NOMO-1 (cell line): ENCODE results near the gene TRMT44.
"Not testable (repeated sequence)": the region's sequence is repeated elsewhere in the genome, so short reads cannot be mapped to it uniquely, and the experiment has no call there.

ENCODE experiments used
- DNase-seq, 2 experiments: peaks; one replicate each; lab custom pipeline; 2025; ENCODE audit not compliant: unreplicated experiment in 2 of 2; lab: John Stamatoyannopoulos, UW

The TRMT44 gene

DNA sequence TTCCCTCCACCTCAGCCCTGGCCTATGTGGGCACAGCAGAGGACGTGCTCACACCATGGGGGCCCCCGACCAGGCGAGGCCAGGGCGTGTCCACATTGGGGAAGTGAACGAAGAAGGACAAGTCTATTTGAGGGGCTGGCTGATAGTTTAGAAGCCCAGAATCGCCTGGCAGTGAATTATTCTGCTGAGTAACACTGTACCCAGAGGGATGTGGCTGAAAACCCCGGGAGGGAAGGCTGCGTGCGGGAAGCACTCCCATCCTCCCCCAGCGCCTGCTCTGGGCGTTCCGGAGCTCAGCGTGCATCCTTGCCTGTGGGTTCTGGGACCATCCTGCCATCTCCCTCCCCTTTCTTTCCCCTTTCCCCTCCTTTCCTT, 66.6 kb downstream of the TRMT44 start:
- DNase-seq, result no peak

DNA sequence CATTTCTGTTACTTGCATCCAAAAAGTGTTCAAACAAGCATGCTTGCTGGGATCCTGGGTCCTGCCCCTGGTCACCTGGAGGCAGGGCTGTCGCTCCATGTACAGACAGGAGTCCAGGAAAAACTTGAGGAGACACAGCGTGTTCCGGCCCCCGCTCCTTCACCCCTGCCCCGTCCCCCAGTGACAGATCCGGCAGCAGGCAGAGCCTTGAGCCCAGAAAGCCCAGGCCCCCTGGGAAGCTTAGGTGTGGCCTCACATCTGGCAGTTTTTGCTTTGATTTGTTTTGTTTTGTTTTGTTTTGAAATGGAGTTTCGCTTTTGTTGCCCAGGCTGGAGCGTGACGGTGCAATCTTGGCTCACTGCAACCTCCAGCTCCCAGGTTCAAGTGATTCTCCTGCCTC, 67.0 kb downstream of the TRMT44 start:
- DNase-seq, result no peak

DNA sequence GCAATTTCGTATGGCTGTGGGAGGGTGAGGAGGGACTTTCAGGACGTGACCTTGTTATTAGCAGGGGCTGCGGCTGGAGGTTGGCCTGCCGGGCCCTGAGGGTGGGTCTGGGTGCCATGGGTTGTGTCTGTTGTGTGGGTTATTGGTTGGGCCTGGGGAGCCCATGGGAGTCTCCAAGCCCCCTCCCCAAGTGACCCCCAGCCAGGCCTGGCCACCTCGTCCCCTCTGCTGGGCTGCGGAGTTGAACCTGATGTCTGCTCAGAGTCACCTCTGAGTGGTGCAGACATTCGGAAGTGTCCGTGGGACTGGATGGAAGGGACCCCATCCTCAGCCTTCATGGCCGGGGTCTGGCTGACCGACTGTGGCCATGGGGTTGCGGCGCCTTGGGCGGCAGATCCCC, 67.7 kb downstream of the TRMT44 start:
- no peak for DNase-seq

DNA sequence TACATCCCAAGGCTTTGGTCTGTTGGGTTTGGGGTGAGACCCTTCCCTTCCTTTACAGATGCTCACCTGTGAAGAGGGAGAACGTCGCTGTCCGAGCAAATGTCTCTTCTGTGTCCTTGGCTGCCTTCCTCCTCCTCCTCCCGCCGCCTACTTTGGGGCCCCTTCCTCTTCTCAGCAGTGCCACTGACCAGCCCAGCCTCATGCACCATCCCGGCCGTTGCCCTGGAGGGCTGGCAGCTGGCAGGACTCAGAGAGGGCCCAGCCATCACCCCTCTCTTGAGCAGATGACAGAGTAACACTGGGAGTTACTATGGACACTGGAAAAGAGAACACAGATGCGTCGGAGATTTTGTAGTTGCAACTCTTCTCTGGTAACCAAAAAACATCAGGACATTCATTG, 68.2 kb downstream of the TRMT44 start:
- DNase-seq, result no peak

DNA sequence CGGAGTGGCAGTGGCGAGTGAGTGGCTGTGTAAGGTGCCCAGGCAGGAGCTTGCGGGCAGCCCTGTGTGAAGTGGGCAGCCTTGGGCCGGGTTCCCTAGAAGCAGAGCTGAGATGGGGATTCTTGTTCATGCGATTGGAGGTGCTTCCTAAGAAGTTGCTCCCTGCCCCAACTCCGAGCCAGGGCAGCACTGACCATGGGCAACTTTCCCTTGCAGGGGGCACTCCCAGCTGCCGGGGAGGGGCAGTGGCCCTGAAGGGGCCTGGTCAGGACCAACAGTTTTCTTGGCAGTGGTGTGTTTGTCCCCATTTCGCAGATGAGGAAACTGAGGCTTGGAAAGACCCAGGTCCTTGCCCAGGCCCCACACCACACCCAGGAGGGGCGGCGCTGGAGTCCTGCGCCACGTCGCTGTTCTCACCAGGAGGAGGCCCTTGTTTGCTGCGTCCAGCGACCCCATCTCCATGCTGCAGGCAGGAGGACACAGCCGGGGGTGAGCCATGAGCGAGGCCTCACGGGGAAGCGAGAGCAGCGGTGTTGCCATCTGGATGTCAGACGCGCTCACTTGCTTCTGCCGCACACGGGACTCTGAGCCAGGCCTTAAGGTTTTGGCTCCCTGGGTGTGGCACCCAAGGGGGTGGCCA, 68.9 kb downstream of the TRMT44 start:
- DNase-seq, result no peak

DNA sequence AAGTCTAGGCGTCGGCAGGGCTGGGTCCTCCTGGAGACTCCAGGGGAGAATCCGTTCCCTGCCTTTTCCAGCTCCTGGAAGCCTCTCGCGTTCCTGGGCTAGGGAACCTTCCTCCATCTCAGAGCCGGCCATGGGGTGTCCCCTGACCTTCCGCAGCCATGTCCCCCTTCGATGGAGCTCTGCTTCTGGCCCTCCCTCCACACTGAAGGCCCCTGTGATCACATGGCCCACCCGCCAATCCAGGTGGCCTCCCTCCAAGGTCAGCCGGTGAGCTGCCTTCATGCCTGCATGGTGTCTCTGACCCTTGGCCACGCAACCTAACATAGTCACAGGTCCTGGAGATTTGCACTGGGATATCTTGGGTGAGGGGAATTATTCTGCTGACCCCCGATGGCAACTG, 69.6 kb downstream of the TRMT44 start:
- DNase-seq, result no peak

DNA sequence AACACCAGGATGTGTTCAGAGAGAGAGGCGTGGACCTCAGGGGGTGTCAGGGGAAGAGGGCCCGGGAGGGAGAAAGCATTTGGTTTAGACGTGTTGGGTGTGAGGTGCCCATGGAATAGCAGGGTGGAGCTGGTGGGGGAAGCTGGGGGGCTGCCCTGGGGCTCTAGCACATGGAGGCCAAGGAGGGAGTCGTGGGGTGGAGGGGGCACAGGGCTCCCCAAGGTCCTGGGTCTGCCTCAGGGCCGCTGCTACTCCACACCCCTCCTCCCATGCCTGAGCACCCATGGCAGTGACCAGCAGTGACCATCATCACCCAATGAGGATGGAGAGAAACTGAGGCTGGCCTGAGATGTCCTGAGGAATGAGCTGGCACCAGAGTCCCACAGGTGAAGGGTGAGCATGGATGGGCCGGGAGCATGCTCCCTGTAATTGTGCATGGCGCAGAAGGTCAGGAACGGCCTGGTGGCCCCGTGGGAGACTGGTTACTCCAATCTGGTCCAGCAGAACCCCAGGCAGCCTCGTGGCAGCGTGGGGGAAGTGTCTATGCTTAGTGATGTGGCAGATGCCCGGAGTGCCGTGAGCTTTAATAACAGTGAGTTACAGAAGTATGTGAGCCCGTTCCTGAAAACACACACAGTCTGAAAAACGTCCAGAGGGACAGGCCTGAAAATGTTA, 70.2 kb downstream of the TRMT44 start:
- DNase-seq, result no peak

DNA sequence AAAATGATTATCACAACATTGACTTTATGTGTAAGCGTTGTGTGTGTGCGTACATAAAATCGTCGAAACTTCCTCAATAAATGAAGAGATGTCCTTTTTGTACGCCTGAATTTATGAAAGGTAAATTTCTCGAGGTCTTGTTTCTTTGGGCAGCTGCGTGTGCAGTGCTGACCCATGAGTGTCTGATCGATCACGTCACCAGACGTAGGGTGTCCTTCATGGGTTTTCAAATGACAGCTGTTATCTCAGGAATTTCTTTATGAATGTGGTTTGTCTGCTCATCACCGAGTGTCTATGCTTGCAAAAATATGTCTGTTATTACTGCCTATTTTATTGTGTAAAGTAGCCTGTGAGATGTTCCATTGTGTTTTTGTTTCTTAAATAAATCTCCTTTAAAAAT, 71.9 kb downstream of the TRMT44 start:
- DNase-seq, result no peak

DNA sequence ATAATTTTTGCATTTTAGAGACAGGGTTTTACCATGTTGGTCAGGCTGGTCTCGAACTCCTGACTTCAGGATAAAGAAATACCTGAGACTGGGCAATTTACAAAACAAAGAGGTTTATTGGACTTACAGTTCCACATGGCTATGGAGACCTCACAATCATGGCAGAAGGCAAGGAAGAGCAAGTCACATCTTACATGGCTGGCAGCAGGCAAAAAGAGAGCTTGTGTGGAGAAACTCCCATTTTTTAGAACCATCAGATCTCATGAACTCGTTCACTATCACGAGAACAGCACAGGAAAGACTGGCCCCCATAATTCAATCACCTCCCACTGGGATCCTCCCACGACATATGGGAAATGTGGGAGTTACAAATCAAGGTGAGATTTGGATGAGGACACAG, 72.5 kb downstream of the TRMT44 start:
- not testable (repeated sequence) for DNase-seq

DNA sequence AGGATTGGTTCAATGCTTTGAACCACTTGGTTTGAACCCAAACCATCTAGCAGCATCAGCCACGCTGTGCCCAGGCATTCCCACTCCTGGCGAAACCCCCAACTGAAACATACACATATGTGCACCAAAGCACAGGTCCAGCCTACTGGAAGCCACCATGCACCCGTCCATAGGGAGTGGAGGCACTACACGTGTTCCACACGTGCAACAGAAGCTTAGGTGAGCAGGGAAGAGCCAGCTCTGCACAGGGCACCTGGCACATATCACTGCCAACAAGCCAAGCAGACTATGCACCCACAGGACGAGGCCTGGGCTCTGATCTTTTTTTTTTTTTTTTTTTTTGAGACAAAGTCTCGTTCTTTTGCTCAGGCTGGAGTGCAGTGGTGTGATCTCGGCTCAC, 73.4 kb downstream of the TRMT44 start:
- no peak for DNase-seq

DNA sequence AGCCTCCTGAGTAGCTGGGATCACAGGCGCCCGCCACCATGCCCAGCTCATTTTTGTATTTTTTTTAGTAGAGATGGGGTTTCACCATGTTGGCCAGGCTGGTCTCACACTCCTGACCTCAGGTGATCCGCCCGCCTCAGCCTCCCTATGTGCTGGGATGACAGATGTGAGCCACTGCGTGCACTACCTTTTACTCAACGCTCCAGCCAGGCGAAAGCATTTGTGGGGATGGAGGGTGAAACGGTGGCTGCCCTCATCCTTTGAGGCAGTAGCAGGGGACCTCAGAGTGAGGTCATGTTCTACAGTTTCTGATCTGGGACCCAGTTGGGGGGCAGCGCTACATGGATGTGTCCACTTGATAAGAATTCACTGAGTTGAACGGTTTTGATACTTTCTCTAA, 73.8 kb downstream of the TRMT44 start:
- DNase-seq, result no peak

DNA sequence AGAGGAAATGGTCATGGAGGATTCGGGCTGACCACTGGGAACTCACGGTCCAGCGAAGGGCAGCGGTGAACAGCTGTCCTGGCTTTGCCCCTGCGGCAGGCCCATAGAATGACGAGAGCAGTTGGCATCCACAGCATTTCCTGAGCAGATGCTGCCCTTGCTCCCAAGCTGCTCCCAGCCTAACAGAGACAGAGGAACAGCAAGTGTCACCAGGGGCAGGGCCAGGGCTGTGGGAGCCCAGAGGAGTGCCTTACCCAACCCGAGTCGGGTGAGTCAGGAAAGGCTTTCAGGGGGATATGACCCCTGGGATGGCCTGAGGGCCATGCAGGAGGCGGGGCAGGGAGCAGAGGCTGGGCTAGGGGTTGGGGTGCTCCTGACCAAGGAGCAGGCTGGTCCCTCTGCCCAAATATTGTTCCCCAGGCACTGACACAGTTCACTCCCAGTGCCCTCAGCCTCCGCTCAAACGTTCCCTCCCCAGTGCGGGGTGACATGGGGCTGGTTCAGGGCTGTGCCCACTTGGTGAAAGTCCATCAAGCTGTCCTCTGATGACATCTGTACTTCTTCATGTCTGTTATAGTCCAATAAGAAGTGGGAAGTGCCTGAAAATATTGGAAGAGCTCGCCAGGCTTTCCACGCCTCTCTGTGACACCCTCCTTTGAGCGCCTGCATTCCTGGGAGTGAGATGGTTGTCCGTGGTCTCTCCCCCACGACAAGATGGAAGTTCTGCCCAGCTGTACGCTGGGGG, 74.9 kb downstream of the TRMT44 start:
- no peak for DNase-seq

DNA sequence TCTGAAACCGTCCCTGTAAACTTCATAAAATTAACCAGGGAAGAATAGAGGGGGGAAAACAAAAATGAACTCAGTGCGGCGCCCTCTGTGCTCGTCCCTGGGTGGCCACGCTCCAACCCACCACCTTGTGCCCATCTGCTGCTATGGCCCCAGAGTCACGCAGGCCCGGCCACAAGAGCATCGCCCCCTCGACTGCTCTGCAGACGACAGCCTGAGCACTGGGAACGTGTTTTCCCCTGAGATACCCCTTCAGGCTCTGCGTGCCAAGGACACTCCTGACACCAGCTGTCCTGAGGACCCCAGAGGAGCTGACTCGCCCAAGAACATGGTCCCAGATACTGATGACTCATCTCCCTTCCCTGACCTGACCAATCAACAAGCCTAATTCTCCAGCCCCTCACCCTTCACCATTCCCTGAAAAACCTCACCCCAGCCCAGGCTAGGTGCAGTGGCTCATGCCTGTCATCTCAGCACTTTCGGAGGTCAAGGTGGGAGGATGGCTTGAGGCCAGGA, 75.5 kb downstream of the TRMT44 start:
- no peak for DNase-seq

DNA sequence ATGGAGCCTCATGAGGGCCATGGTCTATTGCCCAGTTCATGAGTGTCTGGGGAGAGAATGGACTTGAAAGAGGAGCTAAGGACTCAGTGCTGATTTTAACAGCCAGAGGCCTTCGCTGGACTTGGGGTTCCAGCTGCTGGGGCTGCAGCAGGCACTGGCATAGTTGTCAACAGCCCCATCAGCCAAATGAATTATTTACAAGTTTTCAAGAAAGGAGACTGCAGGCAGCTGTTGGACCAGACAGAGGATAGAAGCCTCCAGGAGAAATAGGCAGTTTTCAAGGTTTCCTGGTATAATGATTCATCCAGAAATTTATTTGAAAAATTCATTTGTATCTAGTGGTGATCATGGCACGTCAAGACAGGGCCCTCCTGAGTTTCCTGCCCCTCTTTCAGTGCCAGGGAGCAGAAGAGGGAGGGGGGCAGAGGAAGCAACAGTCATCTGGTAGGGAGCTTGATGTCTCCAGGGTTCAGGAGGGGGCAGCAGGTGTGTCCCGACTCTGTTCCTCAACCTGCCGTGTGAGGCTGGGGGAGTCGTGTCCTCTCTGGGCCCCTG, 76.5 kb downstream of the TRMT44 start:
- no peak for DNase-seq

DNA sequence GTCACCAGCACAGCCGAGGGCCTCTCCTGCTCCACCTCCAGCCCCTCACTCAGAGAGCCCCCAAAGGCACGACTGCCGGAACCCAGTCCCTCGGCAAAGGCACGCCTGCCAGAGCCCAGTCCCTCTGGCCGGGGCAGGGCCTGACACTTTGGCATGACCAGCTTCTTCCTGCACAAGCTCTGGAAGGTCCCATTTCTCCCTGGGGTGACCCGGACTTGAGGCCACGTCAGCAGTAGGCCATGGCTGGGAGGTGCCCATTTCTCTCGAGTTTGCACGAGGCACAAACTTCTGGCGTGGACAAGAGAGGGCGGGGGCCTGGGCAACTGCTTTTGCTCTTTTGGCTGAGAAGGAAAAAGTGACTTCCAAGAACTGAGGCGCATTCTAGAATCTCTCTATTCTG, 77.4 kb downstream of the TRMT44 start:
- DNase-seq, result no peak

DNA sequence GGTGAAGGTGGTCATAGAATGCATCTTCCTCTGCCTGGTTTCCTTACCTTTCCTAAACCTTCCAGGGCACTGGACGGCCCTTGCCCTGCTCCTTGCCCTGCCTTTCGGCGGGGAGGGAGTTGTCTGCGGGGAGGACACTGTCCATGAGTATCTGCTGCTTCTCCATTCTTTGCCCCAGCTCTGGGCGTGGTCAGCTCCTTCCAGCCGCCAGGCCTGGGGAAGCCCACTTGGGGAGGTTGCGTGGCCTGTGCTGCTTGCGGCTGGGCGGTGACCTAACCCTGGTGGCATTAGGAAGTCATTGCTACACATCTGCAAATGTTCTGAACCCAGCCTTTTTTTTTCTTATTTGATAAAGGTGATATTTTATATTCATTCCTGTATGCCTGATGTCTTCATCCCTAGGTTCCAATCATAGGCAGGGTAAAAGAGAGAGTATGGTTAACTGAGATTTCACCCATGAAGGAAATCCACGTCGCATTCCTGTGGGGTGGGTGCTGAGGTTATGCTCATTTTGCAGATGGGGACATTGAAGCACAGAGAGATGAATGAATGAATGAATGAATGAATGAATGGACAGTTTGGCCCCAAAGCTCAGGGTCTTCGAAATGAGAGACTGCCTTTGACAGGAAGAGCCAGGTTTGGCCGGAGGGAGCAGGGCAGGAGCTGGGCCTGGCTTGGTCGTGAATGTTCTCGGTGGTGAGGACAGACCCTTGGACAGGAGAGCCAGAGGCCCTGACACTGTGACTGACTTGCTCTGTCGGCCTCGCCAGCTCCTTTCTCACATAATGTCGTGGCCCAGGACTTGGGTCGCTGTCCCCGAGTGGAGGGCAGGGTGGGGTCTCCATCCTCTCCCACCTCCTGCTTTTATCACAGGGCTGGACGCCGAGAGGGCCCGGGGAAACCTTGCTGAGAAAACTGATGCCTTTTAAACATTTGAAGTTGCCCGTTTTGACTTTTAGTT, 81.9 kb downstream of the TRMT44 start:
- no peak for DNase-seq

DNA sequence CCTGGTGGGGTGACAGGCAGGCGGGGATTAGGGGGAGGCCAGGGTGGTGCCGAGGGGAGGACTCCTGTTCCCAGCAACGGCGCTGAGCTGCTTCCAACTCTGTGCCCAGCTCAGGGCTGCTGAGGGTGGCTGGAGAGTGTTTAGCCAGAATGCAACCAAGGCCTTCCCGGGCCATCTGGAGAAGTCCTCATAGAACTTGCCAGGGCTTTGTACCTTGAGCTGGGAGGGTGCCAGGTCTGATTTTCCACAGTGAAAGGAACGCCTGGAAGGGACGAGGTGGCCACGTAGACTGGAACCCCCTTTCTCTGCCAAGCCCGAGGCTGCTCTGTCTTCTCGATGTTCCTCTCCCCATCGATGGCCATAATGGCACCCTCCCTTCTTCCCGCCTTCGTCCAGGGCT, 82.6 kb downstream of the TRMT44 start:
- DNase-seq, result no peak

DNA sequence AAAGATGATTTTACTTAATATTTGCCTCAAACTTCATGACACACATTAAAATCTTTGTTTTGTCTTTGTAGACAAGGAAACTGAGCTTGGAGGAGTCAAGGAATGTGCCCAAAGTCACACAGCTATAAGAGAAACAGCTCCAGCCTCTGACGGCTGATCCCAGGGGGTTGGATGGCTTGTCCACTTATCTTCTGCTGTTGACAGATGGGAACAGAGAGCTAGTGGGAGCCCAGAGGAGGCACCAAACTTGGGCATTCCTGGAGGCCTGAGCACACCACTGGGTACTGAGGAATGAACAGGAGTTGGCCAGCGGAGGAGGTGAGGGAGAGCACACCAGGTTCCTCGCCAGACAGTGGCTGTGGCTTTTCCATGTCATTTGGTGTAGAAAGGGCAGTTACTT, 83.2 kb downstream of the TRMT44 start:
- no peak for DNase-seq

DNA sequence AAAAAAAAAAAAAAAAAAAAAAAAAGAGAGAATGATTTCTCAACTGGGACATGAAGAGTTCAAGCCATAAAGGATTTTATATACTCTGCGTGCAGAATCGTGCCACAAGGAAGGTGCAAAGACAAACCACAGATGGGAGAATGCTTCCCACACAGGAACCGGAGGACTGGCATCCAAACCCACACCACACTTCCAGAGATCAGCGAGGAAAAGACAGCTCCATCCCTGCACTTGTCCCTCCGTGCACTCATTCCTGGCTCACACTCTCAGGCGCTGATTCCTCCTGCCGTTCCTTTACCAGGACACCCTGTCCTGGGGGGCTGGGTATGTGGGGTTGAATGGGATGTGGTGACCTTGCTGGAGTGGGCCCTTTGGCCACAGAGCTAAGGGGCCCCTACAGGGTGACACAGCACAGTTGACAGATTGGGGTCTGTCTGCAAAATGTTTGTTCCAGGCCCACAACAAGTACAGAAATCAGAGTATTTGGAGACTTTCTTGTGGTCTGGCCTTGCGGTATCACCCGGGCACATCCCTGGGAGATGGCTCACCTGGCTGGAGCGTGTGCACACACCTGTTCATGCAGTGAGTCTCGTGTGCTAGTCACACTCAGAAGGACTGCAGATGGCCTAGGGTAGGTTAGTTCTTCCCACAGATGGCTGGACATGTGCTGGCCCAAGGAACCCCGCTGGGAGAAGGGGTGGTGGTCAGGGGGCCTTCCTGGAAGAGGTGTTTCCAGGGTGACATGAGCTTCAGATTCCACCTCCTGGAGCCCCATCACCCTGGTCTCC, 84.2 kb downstream of the TRMT44 start:
- DNase-seq, result no peak
